SU-DHL-6 (cell line): ENCODE results near the gene TH.

ENCODE experiments used
- H2AFZ ChIP-seq: fragments of 200-600 bp; sonication (generic); 2 replicates; pipeline ENCODE4 v1.6.1; 2014; ENCODE audit warnings: low read depth, mild to moderate bottlenecking, moderate library complexity, mixed read lengths, antibody characterized with exemption, low read length; ENCODE audit not compliant: severe bottlenecking
- H3F3A ChIP-seq: fragments of 200-600 bp; shearing (Covaris generic); 2 replicates; pipeline ENCODE4 v1.6.0; 2016; ENCODE audit warnings: antibody characterized with exemption, mild to moderate bottlenecking; ENCODE audit not compliant: insufficient read depth
- H3K27ac ChIP-seq: fragments of 200-600 bp; sonication (generic); 2 replicates; pipeline ENCODE4 v1.5.1; 2016; ENCODE audit warnings: low read depth, mild to moderate bottlenecking, low read length, moderate library complexity, mixed read lengths
- H3K27me3 ChIP-seq: fragments of 200-600 bp; sonication (generic), shearing (Covaris generic); 2 replicates; pipeline ENCODE4 v1.6.0; 2014; ENCODE audit warnings: mild to moderate bottlenecking, low read length
- H3K36me3 ChIP-seq: fragments of 200-600 bp; sonication (generic); 2 replicates; pipeline ENCODE4 v1.6.1; 2014; ENCODE audit warnings: mild to moderate bottlenecking, low read length, mixed read lengths
- H3K4me2 ChIP-seq: fragments of 300-600, 200-600 bp; shearing (Covaris generic), sonication (generic); 2 replicates; pipeline ENCODE4 v1.6.0; 2014; ENCODE audit warnings: low read length, low read depth, mild to moderate bottlenecking; ENCODE audit not compliant: poor library complexity, severe bottlenecking
- H3K4me3 ChIP-seq: fragments of 200-600 bp; sonication (generic); 2 replicates; pipeline ENCODE4 v1.5.1; 2014; ENCODE audit warnings: antibody characterized with exemption, low read length, mild to moderate bottlenecking, mixed read lengths; ENCODE audit not compliant: insufficient read depth, poor library complexity, severe bottlenecking
- H3K79me2 ChIP-seq: fragments of 200-600 bp; sonication (generic); 2 replicates; pipeline ENCODE4 v1.6.1; 2014; ENCODE audit warnings: mild to moderate bottlenecking, low read length, moderate library complexity; ENCODE audit not compliant: insufficient read depth
- H3K9ac ChIP-seq: fragments of 200-600 bp; sonication (generic); 2 replicates; pipeline ENCODE4 v1.7.0; 2014; ENCODE audit warnings: mild to moderate bottlenecking, low read length
- H3K9me2 ChIP-seq: fragments of 200-600 bp; sonication (generic); replicated peaks from 2 replicates; pipeline ENCODE4 v1.6.1; 2014; ENCODE audit warnings: low read length; ENCODE audit not compliant: insufficient read depth
- H3K9me3 ChIP-seq: fragments of 200-600 bp; sonication (generic); 2 replicates; pipeline ENCODE4 v1.6.1; 2014; ENCODE audit warnings: low read length, mixed read lengths; ENCODE audit not compliant: insufficient read depth
- H4K20me1 ChIP-seq: fragments of 200-600 bp; sonication (generic); 2 replicates; pipeline ENCODE4 v1.6.1; 2014; ENCODE audit warnings: low read depth, mild to moderate bottlenecking, antibody characterized with exemption, low read length, moderate library complexity, mixed read lengths
- EZH2phosphoT487 ChIP-seq: fragments of 200-600 bp; sonication (generic), shearing (Covaris generic); conservative IDR thresholded peaks from 2 replicates; pipeline ENCODE4 v1.6.1; 2018; ENCODE audit warnings: mild to moderate bottlenecking, antibody characterized with exemption, low read length, moderate library complexity, mixed read lengths
- TF ChIP-seq, protein P1 (sequence below): fragments of 200-600 bp; sonication (generic); IDR thresholded peaks from one replicate; pipeline ENCODE4 v1.5.1; 2017; ENCODE audit warnings: antibody characterized with exemption, mild to moderate bottlenecking, low read length, moderate library complexity; ENCODE audit not compliant: insufficient read depth, poor library complexity, severe bottlenecking

TH gene

DNA sequence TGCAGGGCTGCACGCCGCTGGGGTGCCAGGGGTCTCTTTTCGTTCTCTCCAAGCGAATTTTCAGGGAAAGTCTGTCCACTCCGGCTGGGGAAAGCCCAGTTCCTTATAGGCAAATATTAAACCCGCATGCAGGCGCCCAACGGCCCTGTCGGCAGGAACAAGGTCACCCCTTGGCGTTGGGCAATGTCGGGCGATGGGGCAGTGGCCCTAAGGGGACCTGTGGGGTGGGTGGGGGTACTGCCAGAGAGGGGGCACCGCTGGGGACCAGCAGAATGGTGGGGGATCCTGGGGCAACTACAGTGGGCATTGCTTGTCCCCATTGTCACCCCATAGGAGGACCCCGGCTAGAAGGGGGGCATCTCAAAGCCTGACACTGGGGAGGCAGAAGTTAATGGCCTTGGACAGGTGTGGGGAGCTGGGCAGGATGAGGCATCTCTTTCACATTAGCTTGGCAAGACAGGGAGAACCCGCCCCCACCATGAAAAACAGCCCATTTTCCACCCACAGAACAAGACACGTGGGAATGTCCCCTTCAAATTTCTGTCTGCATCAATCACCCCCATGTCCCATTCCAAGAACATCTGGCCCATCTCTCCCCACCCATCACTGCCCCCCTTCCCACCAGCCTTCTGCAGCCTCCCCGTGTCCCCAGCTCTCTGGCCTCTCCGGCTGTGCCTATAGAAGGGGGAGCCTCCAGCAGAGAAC lies 26.9 kb downstream of the TH start:
- H3K9ac ChIP-seq: no peak overlapping the region
- H3K79me2 ChIP-seq: no peaks in the 10 kb centered on the region
- H2AFZ ChIP-seq: no peak overlapping the region
- no peak overlapping the region for H3K4me3 ChIP-seq
- H4K20me1 ChIP-seq: no peaks in the 10 kb centered on the region
- no peaks in the 10 kb centered on the region for H3F3A ChIP-seq
- H3K9me3 ChIP-seq: no peaks in the 10 kb centered on the region
- no peak overlapping the region for H3K27ac ChIP-seq
- no peaks in the 10 kb centered on the region for H3K36me3 ChIP-seq
- no peaks in the 10 kb centered on the region for H3K9me2 ChIP-seq
- H3K4me2 ChIP-seq: no peak overlapping the region
- TF ChIP-seq EZH2phosphoT487: no peak
- TF ChIP-seq, protein P1, sequence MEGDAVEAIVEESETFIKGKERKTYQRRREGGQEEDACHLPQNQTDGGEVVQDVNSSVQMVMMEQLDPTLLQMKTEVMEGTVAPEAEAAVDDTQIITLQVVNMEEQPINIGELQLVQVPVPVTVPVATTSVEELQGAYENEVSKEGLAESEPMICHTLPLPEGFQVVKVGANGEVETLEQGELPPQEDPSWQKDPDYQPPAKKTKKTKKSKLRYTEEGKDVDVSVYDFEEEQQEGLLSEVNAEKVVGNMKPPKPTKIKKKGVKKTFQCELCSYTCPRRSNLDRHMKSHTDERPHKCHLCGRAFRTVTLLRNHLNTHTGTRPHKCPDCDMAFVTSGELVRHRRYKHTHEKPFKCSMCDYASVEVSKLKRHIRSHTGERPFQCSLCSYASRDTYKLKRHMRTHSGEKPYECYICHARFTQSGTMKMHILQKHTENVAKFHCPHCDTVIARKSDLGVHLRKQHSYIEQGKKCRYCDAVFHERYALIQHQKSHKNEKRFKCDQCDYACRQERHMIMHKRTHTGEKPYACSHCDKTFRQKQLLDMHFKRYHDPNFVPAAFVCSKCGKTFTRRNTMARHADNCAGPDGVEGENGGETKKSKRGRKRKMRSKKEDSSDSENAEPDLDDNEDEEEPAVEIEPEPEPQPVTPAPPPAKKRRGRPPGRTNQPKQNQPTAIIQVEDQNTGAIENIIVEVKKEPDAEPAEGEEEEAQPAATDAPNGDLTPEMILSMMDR: no peak
- H3K27me3 ChIP-seq: no peaks in the 10 kb centered on the region

DNA sequence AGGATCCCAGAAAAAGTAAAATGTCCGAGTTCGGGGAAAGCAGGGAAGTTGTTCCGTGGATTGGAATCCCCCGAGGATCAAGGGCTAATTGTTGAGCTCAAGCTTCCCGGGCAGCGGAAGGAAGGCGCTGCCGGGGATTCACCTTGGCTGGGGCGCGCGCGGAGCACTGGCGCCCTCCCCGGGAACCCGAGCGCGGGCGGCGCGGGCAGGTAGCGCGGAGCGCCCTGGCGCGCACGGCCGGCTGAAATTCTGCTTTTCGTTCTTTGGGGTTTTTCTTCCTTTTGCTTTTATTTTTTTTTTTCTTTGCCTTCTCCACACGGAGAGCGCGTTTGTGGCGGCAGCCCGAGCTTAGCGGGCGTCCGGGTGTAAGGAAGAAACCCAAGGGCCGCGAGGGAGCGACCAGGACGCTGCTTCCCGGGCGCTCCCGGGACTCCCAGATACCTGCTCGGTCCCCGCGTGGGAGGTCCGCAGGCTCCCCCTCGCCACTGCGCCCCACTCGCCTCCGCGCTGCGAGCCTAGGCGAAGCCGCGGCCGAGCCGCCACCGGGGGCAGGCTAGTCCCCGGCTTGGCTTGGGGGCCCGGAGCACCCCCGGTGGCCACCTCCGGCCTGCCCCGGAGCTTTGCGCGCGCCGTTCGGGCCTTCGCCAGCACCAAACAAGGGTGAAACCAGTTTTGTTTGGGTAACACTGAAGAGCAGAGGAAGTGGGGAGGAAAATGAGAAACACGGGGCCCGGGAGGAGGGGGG lies 27.6 kb downstream of the TH start:
- no peaks in the 10 kb centered on the region for H3K27me3 ChIP-seq
- H3K79me2 ChIP-seq: no peaks in the 10 kb centered on the region
- H4K20me1 ChIP-seq: no peaks in the 10 kb centered on the region
- no peaks in the 10 kb centered on the region for H3F3A ChIP-seq
- H2AFZ ChIP-seq: no peak overlapping the region
- H3K4me3 ChIP-seq: no peak overlapping the region
- H3K4me2 ChIP-seq: no peak overlapping the region
- H3K27ac ChIP-seq: no peak overlapping the region
- H3K9me2 ChIP-seq: no peaks in the 10 kb centered on the region
- no peaks in the 10 kb centered on the region for H3K9me3 ChIP-seq
- H3K9ac ChIP-seq: no peak overlapping the region
- TF ChIP-seq EZH2phosphoT487: no peak
- TF ChIP-seq, protein P1: no peak
- H3K36me3 ChIP-seq: no peaks in the 10 kb centered on the region

DNA sequence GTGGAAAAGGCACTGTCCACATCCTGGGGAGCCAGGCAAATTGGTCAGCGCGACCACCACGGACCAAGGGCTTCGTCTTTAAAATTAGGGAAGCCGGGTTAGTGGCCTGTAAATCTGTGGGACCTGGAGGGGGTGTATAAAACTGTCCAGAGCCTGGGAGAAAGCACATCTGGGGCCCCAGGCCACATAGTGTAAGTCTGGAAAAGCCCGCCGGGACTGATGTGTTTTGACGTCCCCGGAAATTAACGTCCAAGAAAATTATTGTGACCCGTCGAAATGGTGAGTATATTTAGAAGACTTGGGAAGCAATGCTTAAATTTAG lies 28.2 kb downstream of the TH start:
- no peak overlapping the region for H2AFZ ChIP-seq
- H3K9me2 ChIP-seq: no peaks in the 10 kb centered on the region
- H3K4me2 ChIP-seq: no peak overlapping the region
- no peaks in the 10 kb centered on the region for H3K36me3 ChIP-seq
- no peak overlapping the region for H3K4me3 ChIP-seq
- H3K27me3 ChIP-seq: no peaks in the 10 kb centered on the region
- no peaks in the 10 kb centered on the region for H3F3A ChIP-seq
- H4K20me1 ChIP-seq: no peaks in the 10 kb centered on the region
- TF ChIP-seq, protein P1: no peak
- no peak for TF ChIP-seq EZH2phosphoT487
- H3K9ac ChIP-seq: no peak overlapping the region
- H3K79me2 ChIP-seq: no peaks in the 10 kb centered on the region
- no peak overlapping the region for H3K27ac ChIP-seq
- H3K9me3 ChIP-seq: no peaks in the 10 kb centered on the region
